ENCODE data around the gene GBGT1.
A peak's percentile ranks its signal among the peaks of the same experiment; 100 is the strongest.

Gene GBGT1

GRCh38 chr9:133128152-133128551 is 35.6 kb downstream of the GBGT1 start:
- peaks cover 4% of the 10 kb centered on the region for H3K36me3 Mint-ChIP-seq (ENCODE audit: low read depth)
- H3K27me3 Mint-ChIP-seq (ENCODE audit: low read depth, poor library complexity): peaks cover 5% of the 10 kb centered on the region
- TF ChIP-seq CTCF (IDR thresholded peaks at IDR 0.05): no peak
- no peak overlapping the region for H3K4me3 Mint-ChIP-seq
- peaks cover 42% of the 10 kb centered on the region for H3K4me1 Mint-ChIP-seq
- H3K9me3 Mint-ChIP-seq: no peaks in the 10 kb centered on the region
- H3K27ac Mint-ChIP-seq: no peak overlapping the region
- DNase-seq: no peak

GRCh38 chr9:133127340-133127981 is 36.3 kb downstream of the GBGT1 start:
- peaks cover 4% of the 10 kb centered on the region for H3K36me3 Mint-ChIP-seq (ENCODE audit: low read depth)
- TF ChIP-seq CTCF (IDR thresholded peaks at IDR 0.05): no peak
- no peak overlapping the region for H3K4me3 Mint-ChIP-seq
- peaks cover 5% of the 10 kb centered on the region for H3K27me3 Mint-ChIP-seq (ENCODE audit: low read depth, poor library complexity)
- H3K27ac Mint-ChIP-seq: no peak overlapping the region
- H3K4me1 Mint-ChIP-seq: peaks cover 49% of the 10 kb centered on the region
- H3K9me3 Mint-ChIP-seq: no peaks in the 10 kb centered on the region
- DNase-seq: no peak

GRCh38 chr9:133126697-133127339 is 36.9 kb downstream of the GBGT1 start:
- H3K4me1 Mint-ChIP-seq: peaks cover 51% of the 10 kb centered on the region
- peaks cover 5% of the 10 kb centered on the region for H3K27me3 Mint-ChIP-seq (ENCODE audit: low read depth, poor library complexity)
- H3K4me3 Mint-ChIP-seq: no peak overlapping the region
- no peaks in the 10 kb centered on the region for H3K9me3 Mint-ChIP-seq
- TF ChIP-seq CTCF (IDR thresholded peaks at IDR 0.05): no peak
- H3K27ac Mint-ChIP-seq: peak overlapping the region; percentile 58
- no peak for DNase-seq
- peaks cover under 1% of the 10 kb centered on the region for H3K36me3 Mint-ChIP-seq (ENCODE audit: low read depth)

- Mint-ChIP-seq H3K27ac (peak overlapping the region; percentile 58), H3K4me1 (peaks cover 50% of the 10 kb centered on the region), H3K4me3 (no peak overlapping the region), H3K36me3 (ENCODE audit: low read depth) (no peaks in the 10 kb centered on the region), H3K27me3 (ENCODE audit: low read depth, poor library complexity) (peaks cover 5% of the 10 kb centered on the region), H3K9me3 (no peaks in the 10 kb centered on the region)
- no peak for DNase-seq
- no peak for TF ChIP-seq CTCF (IDR thresholded peaks at IDR 0.05)
Observed at GRCh38 chr9:133125941-133126696, 37.6 kb downstream of the GBGT1 start.

- no peak for TF ChIP-seq CTCF (IDR thresholded peaks at IDR 0.05)
Observed at GRCh38 chr9:133124907-133125275, 38.8 kb downstream of the GBGT1 start.

More at GRCh38 chr9:133124907-133125275, 38.8 kb downstream of the GBGT1 start:
- no peak for DNase-seq
- Mint-ChIP-seq H3K4me1 (peaks cover 56% of the 10 kb centered on the region), H3K4me3 (no peak overlapping the region), H3K9me3 (no peaks in the 10 kb centered on the region), H3K27ac (no peak overlapping the region), H3K27me3 (ENCODE audit: low read depth, poor library complexity) (peaks cover 5% of the 10 kb centered on the region), H3K36me3 (ENCODE audit: low read depth) (no peaks in the 10 kb centered on the region)
